WTC11 (cell line): ENCODE results near the gene RNASE7. TPM values are rescaled to one million over a fixed set of nuclear protein-coding genes. Genes with fewer than 3 reads are reported as not detected.

Source experiments
- ATAC-seq: fragments of 200-7000 bp; cut with Tn5 transposase; 2 replicates; pipeline ENCODE4 v1.10.0; 2021; ENCODE audit warnings: mild to moderate bottlenecking, moderate library complexity
- CTCF ChIA-PET: fragments of 300-600 bp; sonication (Branson Sonifier 250); formaldehyde crosslinking; loops from one replicate; lab custom pipeline; 2021; ENCODE audit warnings: antibody characterized with exemption; lab: Charles Lee
- POLR2A ChIA-PET: fragments of 350-600 bp; sonication (Branson Sonifier 250); formaldehyde crosslinking; loops from one replicate; lab custom pipeline; 2021; ENCODE audit warnings: antibody characterized with exemption; lab: Charles Lee
- DNase-seq: peaks from one replicate; pipeline ENCODE4 v3.0.0; 2021; ENCODE audit warnings: low spot score
- H3K27ac Mint-ChIP-seq: 2 replicates; pipeline ENCODE4 v1.8.0; 2021; ENCODE audit warnings: mixed read lengths
- H3K27me3 Mint-ChIP-seq: 2 replicates; pipeline ENCODE4 v1.8.0; 2021; ENCODE audit warnings: low read depth, mild to moderate bottlenecking, moderate library complexity, mixed read lengths
- H3K36me3 Mint-ChIP-seq: 2 replicates; pipeline ENCODE4 v1.8.0; 2021; ENCODE audit warnings: mixed read lengths
- H3K4me1 Mint-ChIP-seq: 2 replicates; pipeline ENCODE4 v1.8.0; 2022; ENCODE audit warnings: mixed read lengths
- H3K4me3 Mint-ChIP-seq: 2 replicates; pipeline ENCODE4 v1.8.0; 2021; ENCODE audit warnings: mild to moderate bottlenecking, moderate library complexity, mixed read lengths
- H3K9me3 Mint-ChIP-seq: 2 replicates; pipeline ENCODE4 v1.8.0; 2021; ENCODE audit warnings: mixed read lengths
- ETV6 ChIP-seq: sonication (generic); formaldehyde crosslinking; IDR thresholded peaks from 2 replicates; pipeline ENCODE4 v1.8.1; 2022; ENCODE audit warnings: mild to moderate bottlenecking, missing genetic modification reagents
- HMGXB4 ChIP-seq: sonication (generic); formaldehyde crosslinking; IDR thresholded peaks from 2 replicates; pipeline ENCODE4 v1.8.1; 2023; ENCODE audit warnings: mild to moderate bottlenecking, moderate library complexity, missing genetic modification reagents
- IRF1 ChIP-seq: sonication (generic); formaldehyde crosslinking; IDR thresholded peaks from 2 replicates; pipeline ENCODE4 v1.8.0; 2023; ENCODE audit warnings: missing genetic modification reagents
- SMAD3 ChIP-seq: sonication (generic); formaldehyde crosslinking; IDR thresholded peaks from 2 replicates; pipeline ENCODE4 v1.8.0; 2022; ENCODE audit warnings: missing genetic modification reagents, mild to moderate bottlenecking, borderline replicate concordance
- SMAD4 ChIP-seq: sonication (generic); formaldehyde crosslinking; IDR thresholded peaks from 2 replicates; pipeline ENCODE4 v1.8.0; 2022; ENCODE audit warnings: mild to moderate bottlenecking, missing genetic modification reagents
- USF2 ChIP-seq: sonication (generic); formaldehyde crosslinking; IDR thresholded peaks from 2 replicates; pipeline ENCODE4 v1.8.1; 2023; ENCODE audit warnings: mild to moderate bottlenecking, missing genetic modification reagents, moderate library complexity
- total RNA-seq: library from RNA; stranded (reverse); gene quantifications from 3 replicates; pipeline ENCODE4 v1.2.3, GENCODE V29; 2021
- TF ChIP-seq, protein P1 (sequence below): fragments of 250-450 bp; sonication (Bioruptor Pico); IDR thresholded peaks from 2 replicates; pipeline ENCODE4 v1.9.0; 2021; ENCODE audit warnings: mild to moderate bottlenecking, borderline replicate concordance
- TF ChIP-seq, protein P2 (sequence below): sonication (generic); formaldehyde crosslinking; IDR thresholded peaks from 2 replicates; pipeline ENCODE4 v1.8.0; 2022; ENCODE audit warnings: missing genetic modification reagents
- TF ChIP-seq, protein P3 (sequence below): fragments of 200-600 bp; IDR thresholded peaks from 2 replicates; pipeline ENCODE4 v1.8.0; 2022; ENCODE audit warnings: antibody characterized with exemption
- TF ChIP-seq, protein P4 (sequence below): sonication (generic); formaldehyde crosslinking; IDR thresholded peaks from 2 replicates; pipeline ENCODE4 v1.8.1; 2022; ENCODE audit warnings: low read depth, mild to moderate bottlenecking, moderate library complexity, missing genetic modification reagents, borderline replicate concordance

RNASE7 gene
- total RNA-seq, 1 experiment from 2014 or later = not detected

DNA sequence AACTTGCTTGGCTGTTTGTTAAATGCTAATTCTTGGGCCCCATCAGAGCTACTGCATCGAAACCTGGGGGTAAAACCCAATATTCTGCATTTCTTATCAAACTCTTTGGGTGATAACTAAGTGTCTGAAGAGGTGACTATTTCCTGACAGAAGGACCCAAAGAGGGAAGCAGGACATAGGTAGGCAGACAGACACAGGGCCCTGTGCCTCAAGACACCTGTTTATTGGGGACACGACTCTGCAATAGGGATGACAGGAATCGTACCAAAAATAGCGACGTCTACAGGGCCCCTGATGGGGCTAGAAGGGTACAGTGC is 47.7 kb downstream of the RNASE7 start (continued):
- TF ChIP-seq, protein P1, sequence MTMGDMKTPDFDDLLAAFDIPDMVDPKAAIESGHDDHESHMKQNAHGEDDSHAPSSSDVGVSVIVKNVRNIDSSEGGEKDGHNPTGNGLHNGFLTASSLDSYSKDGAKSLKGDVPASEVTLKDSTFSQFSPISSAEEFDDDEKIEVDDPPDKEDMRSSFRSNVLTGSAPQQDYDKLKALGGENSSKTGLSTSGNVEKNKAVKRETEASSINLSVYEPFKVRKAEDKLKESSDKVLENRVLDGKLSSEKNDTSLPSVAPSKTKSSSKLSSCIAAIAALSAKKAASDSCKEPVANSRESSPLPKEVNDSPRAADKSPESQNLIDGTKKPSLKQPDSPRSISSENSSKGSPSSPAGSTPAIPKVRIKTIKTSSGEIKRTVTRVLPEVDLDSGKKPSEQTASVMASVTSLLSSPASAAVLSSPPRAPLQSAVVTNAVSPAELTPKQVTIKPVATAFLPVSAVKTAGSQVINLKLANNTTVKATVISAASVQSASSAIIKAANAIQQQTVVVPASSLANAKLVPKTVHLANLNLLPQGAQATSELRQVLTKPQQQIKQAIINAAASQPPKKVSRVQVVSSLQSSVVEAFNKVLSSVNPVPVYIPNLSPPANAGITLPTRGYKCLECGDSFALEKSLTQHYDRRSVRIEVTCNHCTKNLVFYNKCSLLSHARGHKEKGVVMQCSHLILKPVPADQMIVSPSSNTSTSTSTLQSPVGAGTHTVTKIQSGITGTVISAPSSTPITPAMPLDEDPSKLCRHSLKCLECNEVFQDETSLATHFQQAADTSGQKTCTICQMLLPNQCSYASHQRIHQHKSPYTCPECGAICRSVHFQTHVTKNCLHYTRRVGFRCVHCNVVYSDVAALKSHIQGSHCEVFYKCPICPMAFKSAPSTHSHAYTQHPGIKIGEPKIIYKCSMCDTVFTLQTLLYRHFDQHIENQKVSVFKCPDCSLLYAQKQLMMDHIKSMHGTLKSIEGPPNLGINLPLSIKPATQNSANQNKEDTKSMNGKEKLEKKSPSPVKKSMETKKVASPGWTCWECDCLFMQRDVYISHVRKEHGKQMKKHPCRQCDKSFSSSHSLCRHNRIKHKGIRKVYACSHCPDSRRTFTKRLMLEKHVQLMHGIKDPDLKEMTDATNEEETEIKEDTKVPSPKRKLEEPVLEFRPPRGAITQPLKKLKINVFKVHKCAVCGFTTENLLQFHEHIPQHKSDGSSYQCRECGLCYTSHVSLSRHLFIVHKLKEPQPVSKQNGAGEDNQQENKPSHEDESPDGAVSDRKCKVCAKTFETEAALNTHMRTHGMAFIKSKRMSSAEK (CRISPR knock-in tag) = no peak
- TF ChIP-seq SMAD4 = no peak

GRCh38 chr14:21090194-21090939 is 48.2 kb downstream of the RNASE7 start:
- no peaks in the 10 kb centered on the region for H3K27me3 Mint-ChIP-seq
- DNase-seq (peak; percentile 86), ATAC-seq (peak; percentile 18)
- TF ChIP-seq, protein P2, sequence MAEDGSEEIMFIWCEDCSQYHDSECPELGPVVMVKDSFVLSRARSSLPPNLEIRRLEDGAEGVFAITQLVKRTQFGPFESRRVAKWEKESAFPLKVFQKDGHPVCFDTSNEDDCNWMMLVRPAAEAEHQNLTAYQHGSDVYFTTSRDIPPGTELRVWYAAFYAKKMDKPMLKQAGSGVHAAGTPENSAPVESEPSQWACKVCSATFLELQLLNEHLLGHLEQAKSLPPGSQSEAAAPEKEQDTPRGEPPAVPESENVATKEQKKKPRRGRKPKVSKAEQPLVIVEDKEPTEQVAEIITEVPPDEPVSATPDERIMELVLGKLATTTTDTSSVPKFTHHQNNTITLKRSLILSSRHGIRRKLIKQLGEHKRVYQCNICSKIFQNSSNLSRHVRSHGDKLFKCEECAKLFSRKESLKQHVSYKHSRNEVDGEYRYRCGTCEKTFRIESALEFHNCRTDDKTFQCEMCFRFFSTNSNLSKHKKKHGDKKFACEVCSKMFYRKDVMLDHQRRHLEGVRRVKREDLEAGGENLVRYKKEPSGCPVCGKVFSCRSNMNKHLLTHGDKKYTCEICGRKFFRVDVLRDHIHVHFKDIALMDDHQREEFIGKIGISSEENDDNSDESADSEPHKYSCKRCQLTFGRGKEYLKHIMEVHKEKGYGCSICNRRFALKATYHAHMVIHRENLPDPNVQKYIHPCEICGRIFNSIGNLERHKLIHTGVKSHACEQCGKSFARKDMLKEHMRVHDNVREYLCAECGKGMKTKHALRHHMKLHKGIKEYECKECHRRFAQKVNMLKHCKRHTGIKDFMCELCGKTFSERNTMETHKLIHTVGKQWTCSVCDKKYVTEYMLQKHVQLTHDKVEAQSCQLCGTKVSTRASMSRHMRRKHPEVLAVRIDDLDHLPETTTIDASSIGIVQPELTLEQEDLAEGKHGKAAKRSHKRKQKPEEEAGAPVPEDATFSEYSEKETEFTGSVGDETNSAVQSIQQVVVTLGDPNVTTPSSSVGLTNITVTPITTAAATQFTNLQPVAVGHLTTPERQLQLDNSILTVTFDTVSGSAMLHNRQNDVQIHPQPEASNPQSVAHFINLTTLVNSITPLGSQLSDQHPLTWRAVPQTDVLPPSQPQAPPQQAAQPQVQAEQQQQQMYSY (CRISPR knock-in tag) = no peak
- TF ChIP-seq, protein P3, sequence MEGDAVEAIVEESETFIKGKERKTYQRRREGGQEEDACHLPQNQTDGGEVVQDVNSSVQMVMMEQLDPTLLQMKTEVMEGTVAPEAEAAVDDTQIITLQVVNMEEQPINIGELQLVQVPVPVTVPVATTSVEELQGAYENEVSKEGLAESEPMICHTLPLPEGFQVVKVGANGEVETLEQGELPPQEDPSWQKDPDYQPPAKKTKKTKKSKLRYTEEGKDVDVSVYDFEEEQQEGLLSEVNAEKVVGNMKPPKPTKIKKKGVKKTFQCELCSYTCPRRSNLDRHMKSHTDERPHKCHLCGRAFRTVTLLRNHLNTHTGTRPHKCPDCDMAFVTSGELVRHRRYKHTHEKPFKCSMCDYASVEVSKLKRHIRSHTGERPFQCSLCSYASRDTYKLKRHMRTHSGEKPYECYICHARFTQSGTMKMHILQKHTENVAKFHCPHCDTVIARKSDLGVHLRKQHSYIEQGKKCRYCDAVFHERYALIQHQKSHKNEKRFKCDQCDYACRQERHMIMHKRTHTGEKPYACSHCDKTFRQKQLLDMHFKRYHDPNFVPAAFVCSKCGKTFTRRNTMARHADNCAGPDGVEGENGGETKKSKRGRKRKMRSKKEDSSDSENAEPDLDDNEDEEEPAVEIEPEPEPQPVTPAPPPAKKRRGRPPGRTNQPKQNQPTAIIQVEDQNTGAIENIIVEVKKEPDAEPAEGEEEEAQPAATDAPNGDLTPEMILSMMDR = peak; percentile 54
- TF ChIP-seq USF2 (CRISPR knock-in tag) = 0 out of 2 replicates have a peak, but pooled peaks have one; percentile 5
- no peak for TF ChIP-seq SMAD3 (CRISPR knock-in tag)
- TF ChIP-seq, protein P4, sequence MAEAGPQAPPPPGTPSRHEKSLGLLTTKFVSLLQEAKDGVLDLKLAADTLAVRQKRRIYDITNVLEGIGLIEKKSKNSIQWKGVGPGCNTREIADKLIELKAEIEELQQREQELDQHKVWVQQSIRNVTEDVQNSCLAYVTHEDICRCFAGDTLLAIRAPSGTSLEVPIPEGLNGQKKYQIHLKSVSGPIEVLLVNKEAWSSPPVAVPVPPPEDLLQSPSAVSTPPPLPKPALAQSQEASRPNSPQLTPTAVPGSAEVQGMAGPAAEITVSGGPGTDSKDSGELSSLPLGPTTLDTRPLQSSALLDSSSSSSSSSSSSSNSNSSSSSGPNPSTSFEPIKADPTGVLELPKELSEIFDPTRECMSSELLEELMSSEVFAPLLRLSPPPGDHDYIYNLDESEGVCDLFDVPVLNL (CRISPR knock-in tag) = no peak
- 0 out of 2 replicates have a peak, but pooled peaks have one; percentile 20 for TF ChIP-seq ETV6 (CRISPR knock-in tag)
- peak; percentile 25; the same call in 1 of the 2 replicates for TF ChIP-seq HMGXB4 (CRISPR knock-in tag)
- no peak for TF ChIP-seq IRF1
- TF ChIP-seq, all 79 proteins: peak for 4
- Mint-ChIP-seq H3K27ac (0 out of 2 replicates have a peak overlapping the region, but pooled peaks have one; percentile 33), H3K36me3 (peaks cover 57% of the 10 kb centered on the region), H3K4me1 (peaks cover 52% of the 10 kb centered on the region), H3K9me3 (no peaks in the 10 kb centered on the region), H3K4me3 (no peak overlapping the region)
- ChIA-PET CTCF (interaction anchor here (0.6 to 7.9 kb wide), 29 partner anchors 8 to 294 kb away, joined by 3 to 132 read pairs (median 5); partner anchors contain the start of genes ARHGEF40, SUPT16H, TMEM253 and ZNF219), POLR2A (interaction anchor here (1.0 to 1.7 kb wide), 5 partner anchors 13 to 75 kb away, joined by 3 to 13 read pairs (median 5); partner anchors contain the start of gene ARHGEF40)
